Lower leg skin (tissue), 4 donors: ENCODE measurements around the gene ZFPM1. TPM values are rescaled to one million over a fixed set of nuclear protein-coding genes. Genes with fewer than 3 reads are reported as not detected.

ENCODE experiments used
- DNase-seq, 2 donors: peaks; one replicate each; pipeline ENCODE4 v3.0.0-alpha.2; 2019; ENCODE audit warnings: low spot score in 2 of 2
- H3K4me3 ChIP-seq: fragments of 200-600 bp; sonication (generic); 2 replicates; pipeline ENCODE4 v1.5.1; 2017; ENCODE audit warnings: mild to moderate bottlenecking, low read depth; ENCODE audit not compliant: poor library complexity, severe bottlenecking
- POLR2A ChIP-seq, 2 donors: fragments of 450-650 bp; IDR thresholded peaks; one replicate each; pipeline ENCODE4 v1.6.1; 2016 to 2017; ENCODE audit warnings: antibody characterized with exemption in 2 of 2, mild to moderate bottlenecking in 1 of 2, moderate library complexity in 1 of 2
- WGBS, 2 donors: methylation state at CpG; one replicate each; pipeline ENCODE4 v1.1.5; 2018; 5-methylcytosine and 5-hydroxymethylcytosine counted together
- intact Hi-C: fragments of 100-400 bp; cut with DNase I; formaldehyde crosslinking; loops from one replicate; pipeline ENCODE4 v1.15.0; 2023; ENCODE audit warnings: low total_unique reads
- microRNA-seq, 2 donors: library from miRNA; unstranded; fragments of <30 nt; microRNA quantifications; one replicate each; pipeline ENCODE4, GENCODE V29; 2016; ENCODE audit warnings: borderline replicate concordance in 2 of 2, borderline number of aligned reads in 1 of 2
- total RNA-seq, 4 donors: library from RNA; depleted of rRNA; stranded (reverse); fragments of >200 nt; gene quantifications; one replicate each; pipeline ENCODE4 v1.1.0, GENCODE V29; 2016
- TF ChIP-seq, protein P1 (sequence below), 3 donors: fragments of 450-650 bp; IDR thresholded peaks; one replicate each; pipeline ENCODE4 v1.5.1; 2016; ENCODE audit warnings: antibody characterized with exemption in 3 of 3, mild to moderate bottlenecking in 3 of 3, moderate library complexity in 2 of 3

Gene ZFPM1
- total RNA-seq, 4 donors from 2014 or later: 2.0 to 4.0 (median 3.1) TPM

DNA sequence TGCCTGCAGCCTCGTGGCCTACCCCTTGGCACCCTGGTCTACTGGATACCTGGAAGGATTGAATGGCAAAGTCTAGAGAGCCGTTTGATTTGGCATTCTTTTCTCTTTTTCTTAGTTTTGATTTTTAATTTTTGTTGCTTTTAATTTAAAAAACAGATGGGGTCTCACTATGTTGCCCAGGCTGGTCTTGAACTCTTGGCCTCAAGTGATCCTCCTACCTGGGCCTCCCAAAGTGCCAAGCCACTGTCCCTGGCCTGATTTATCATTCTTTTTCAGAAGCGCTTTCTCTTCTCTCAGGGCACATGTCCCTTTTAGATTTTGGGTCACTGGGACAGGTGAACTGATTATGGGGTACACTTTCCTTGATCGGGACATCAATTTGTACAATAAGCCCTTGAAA is 128.0 kb downstream of the ZFPM1 start:
- no peak for TF ChIP-seq POLR2A (IDR thresholded peaks at IDR 0.05)
- TF ChIP-seq, protein P1, sequence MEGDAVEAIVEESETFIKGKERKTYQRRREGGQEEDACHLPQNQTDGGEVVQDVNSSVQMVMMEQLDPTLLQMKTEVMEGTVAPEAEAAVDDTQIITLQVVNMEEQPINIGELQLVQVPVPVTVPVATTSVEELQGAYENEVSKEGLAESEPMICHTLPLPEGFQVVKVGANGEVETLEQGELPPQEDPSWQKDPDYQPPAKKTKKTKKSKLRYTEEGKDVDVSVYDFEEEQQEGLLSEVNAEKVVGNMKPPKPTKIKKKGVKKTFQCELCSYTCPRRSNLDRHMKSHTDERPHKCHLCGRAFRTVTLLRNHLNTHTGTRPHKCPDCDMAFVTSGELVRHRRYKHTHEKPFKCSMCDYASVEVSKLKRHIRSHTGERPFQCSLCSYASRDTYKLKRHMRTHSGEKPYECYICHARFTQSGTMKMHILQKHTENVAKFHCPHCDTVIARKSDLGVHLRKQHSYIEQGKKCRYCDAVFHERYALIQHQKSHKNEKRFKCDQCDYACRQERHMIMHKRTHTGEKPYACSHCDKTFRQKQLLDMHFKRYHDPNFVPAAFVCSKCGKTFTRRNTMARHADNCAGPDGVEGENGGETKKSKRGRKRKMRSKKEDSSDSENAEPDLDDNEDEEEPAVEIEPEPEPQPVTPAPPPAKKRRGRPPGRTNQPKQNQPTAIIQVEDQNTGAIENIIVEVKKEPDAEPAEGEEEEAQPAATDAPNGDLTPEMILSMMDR (IDR thresholded peaks at IDR 0.05): no peak
- 90 to 93% methylated on average over 4 of the region's 4 CpGs for WGBS, 2 donors
- DNase-seq: no peak
- intact Hi-C loops: no loop called here
- H3K4me3 ChIP-seq: no peak overlapping the region

- H3K4me3 ChIP-seq: no peak overlapping the region
- no peak for DNase-seq
- intact Hi-C loops: no loop called here
- no peak for TF ChIP-seq POLR2A (IDR thresholded peaks at IDR 0.05)
- TF ChIP-seq, protein P1 (IDR thresholded peaks at IDR 0.05): no peak
- WGBS, 2 donors: 90 to 92% methylated on average over 14 of the region's 14 CpGs
Measured at GRCh38 chr16:88582912-88583575, 130.0 kb downstream of the ZFPM1 start.

- intact Hi-C loops: no loop called here
- H3K4me3 ChIP-seq: no peak overlapping the region
- TF ChIP-seq POLR2A (IDR thresholded peaks at IDR 0.05): no peak
- TF ChIP-seq, protein P1 (IDR thresholded peaks at IDR 0.05): no peak
- WGBS, 2 donors: 65 to 73% methylated on average over 6 of the region's 6 CpGs
- no peak for DNase-seq
Measured at GRCh38 chr16:88584676-88585075, 131.6 kb downstream of the ZFPM1 start.

GRCh38 chr16:88585269-88585668 is 132.2 kb downstream of the ZFPM1 start:
- intact Hi-C loops: no loop called here
- no peak overlapping the region for H3K4me3 ChIP-seq
- no peak for DNase-seq
- WGBS, 2 donors: 52 to 54% methylated on average over 8 of the region's 8 CpGs
- TF ChIP-seq, protein P1 (IDR thresholded peaks at IDR 0.05): no peak
- TF ChIP-seq POLR2A (IDR thresholded peaks at IDR 0.05): no peak

DNA sequence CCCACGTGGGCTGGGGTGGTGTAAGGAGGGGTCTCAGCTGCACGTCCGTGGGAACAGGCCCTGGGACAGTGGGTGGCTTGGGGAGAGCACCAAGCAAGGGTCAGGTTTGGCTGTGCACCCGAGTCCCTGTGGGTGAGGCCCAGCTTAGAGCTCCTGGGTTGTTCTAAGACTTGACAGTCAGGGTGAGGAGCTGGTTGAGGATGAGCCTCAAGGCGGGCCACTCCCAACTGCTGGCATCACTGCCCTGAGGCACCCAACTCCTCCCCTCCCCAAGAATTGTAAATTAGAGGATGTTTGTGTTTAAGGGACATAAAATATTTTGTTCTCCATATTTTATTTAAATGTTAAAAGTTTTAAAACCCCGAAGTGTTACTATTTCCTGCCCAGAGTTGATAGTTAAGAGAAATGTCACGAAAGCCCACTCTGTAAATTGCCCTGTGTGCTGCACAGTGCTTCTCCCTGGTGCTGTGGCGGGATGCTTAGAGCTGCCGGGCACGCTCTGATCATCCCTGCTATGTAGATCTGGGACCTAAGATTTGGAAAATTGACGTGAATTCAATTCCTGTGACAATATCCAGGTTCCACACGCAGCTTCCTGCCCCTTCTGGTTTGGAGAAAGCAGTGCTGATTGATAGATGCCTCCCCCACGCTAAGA is 133.0 kb downstream of the ZFPM1 start:
- no peak overlapping the region for H3K4me3 ChIP-seq
- WGBS, 2 donors: 80 to 83% methylated on average over 13 of the region's 13 CpGs
- intact Hi-C loops: no loop called here
- DNase-seq: no peak
- TF ChIP-seq, protein P1 (IDR thresholded peaks at IDR 0.05): no peak
- no peak for TF ChIP-seq POLR2A (IDR thresholded peaks at IDR 0.05)

Small RNAs within 50 kb of the gene (microRNA-seq; reads per million reads assigned to microRNA genes)
- 0 reads per million in 2 donors for gene MIR5189

Other genes with a start within 250 kb of the ZFPM1 start
- gene ZNF469, start 70.3 kb upstream of the ZFPM1 start, total RNA-seq: under 1 TPM; 0.17 to 0.49 (median 0.40) TPM
- 10 to 100 TPM; 16.5 to 32.3 (median 18.5) TPM for gene ZC3H18, start 117.1 kb downstream of the ZFPM1 start, total RNA-seq
- under 1 TPM in 1 of 4 donors, not detected in 3; 0.91 TPM for gene IL17C, start 185.3 kb downstream of the ZFPM1 start, total RNA-seq
- gene CYBA, start 197.8 kb downstream of the ZFPM1 start, total RNA-seq: 10 to 100 TPM; 30.5 to 93.2 (median 44.7) TPM
- 10 to 100 TPM; 40.2 to 93.5 (median 67.1) TPM for gene MVD, start 209.8 kb downstream of the ZFPM1 start, total RNA-seq
- gene SNAI3, start 233.2 kb downstream of the ZFPM1 start, total RNA-seq: under 1 TPM; 0.17 to 0.81 (median 0.29) TPM